Stimulated activated CD8-positive, alpha-beta memory T cell treated with anti-CD3 and anti-CD28 coated beads, Interleukin-15, amount 100 ng/mL, for 4 hours (primary cell): Measurements from ENCODE around the gene FMO2.

Experiments
- DNase-seq, 2 donors: peaks; one replicate each; pipeline ENCODE4 v3.0.0-alpha.2; 2020; ENCODE audit warnings: low read depth in 2 of 2

The FMO2 gene

DNA sequence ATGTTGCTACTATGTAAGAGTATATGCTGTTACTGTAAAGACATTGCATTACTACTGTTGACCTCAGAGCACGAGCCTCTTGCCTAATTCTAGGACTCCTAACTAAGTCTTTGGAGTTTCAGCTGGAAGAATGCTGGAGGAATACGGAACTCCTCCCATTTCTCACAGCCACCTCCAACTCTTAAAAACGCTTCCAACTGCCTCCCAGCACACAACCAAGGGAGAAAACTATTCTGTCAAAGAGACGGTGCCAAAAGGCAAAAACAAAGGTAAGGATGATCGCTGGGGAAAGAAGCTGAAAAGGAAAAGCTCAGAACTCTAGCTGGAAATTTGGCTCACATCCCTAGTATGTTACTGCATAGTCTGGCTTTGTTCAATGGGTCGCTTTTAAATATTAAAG is at the start of gene FMO2:
TSS of gene FMO2 (plus strand) at position 210 of the 400 bp plus-strand sequence. CDS start 414 bp downstream, outside the sequence.
- no peak for DNase-seq

- no peak for DNase-seq
Measured at GRCh38 chr1:171137580-171137979, 47.5 kb upstream of the FMO2 start.

DNA sequence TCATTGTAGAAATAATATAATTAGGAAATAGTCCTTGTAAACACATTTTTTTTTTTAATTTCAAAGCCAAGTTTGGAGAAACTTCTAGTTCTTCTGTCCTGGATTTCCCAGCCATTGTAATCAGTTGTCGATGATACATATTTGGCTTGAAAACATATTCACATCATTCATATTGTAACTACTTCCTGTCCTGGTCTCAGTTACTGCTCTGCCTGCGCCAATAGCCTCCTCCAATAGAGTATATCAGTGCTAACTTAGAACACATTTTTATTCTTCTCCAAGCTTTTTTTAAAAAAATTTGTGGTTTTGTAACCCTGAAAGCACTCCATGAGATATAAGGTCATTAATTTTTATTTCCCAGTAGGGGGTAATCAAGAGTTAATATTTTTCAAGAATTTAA is 46.1 kb upstream of the FMO2 start:
- no peak for DNase-seq

DNA sequence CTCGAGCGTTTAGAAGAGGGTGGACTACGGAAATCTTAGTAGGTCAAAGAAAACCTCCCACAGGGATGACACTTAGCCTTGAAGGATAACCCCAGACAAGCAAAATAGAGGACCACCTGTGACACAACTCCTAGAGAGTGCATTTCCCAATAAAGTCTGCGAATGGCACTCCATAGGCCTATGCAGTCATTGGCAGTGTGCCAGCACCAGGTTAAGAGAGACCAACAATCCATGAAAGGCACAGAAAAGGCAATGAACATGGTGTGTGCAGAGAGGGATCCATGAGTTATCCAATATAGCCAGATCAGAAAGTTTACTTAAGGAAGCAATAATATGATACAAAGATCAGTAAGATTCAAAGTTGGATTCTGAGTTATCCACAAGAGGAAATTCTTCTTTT is 45.2 kb upstream of the FMO2 start:
- DNase-seq, result no peak

DNA sequence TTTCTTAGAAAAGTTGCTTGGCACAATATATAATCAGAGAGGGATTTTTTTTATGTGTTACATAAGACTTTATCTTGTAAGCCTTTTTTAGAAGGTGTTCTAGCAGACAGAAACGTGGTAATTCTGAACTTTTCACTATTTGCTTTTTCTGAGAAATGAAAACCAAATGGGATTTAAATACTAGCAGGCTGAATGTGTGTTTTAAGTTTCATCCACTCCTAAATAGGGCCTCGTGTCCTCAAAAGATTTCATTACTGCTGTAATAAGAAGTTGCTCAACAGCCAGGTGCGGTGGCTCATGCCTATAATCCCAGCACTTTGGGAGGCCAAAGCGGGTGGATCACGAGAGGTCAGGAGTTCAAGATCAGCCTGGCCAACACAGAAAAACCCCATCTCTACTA is 44.7 kb upstream of the FMO2 start:
- no peak for DNase-seq

GRCh38 chr1:171140956-171141687 is 44.0 kb upstream of the FMO2 start:
- no peak for DNase-seq

DNA sequence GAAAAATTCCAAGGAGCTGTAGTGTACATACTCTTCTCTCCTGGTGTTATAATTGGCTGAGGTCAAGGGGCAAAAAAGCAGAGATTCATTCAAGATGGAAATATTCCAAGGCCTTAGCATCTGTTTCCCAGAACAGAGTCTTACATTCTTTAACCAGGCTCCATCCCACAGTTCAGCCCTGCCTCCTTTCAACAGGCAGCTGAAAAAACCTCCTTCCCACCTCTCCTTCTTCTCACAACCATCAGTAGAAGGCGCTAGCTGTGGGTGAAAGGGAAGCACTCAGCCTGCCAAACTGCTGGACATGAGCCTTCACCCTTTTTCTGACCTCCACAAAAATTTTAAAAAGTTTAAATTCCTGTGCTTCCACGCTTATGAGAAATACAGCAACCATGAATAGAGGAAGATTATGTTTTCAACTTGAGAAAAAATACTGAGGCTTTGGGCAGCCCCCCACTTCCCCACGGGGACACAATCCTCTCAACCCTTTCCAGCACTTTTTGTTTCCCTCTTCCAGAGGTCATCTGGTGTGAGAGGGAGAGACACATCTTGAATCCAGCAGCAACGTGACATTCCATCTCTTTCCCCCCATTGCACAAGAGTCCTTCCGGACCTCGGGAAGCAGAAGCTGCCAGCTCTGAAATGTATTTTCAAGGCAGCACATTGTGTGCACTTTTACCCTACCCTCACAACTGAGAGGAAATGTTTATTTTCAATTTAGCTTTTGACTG is 43.2 kb upstream of the FMO2 start:
- no peak for DNase-seq

- DNase-seq, result no peak
Measured at GRCh38 chr1:171142416-171143385, 42.4 kb upstream of the FMO2 start.

DNA sequence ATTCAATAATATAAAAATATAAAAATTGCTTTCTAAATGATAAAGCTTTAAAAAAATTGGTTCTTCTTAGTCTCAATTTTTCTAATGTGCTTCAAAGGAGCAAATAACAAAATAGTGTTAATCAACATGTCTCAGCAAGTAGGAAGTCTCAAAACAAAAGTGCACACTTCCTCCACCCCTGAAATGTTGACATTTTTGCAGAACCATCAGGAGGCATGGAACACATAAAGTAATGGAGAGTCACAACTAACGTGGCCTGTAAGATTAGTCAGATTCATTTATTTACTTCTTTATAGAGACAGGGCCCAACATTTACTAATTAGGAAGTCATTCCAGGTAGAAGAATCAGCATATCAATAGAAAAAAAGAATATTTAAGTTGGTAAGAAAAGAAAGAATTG is 34.9 kb upstream of the FMO2 start:
- no peak for DNase-seq

GRCh38 chr1:171152549-171152948 is 32.6 kb upstream of the FMO2 start:
- DNase-seq, result no peak

GRCh38 chr1:171155484-171155883 is 29.6 kb upstream of the FMO2 start:
- no peak for DNase-seq

DNA sequence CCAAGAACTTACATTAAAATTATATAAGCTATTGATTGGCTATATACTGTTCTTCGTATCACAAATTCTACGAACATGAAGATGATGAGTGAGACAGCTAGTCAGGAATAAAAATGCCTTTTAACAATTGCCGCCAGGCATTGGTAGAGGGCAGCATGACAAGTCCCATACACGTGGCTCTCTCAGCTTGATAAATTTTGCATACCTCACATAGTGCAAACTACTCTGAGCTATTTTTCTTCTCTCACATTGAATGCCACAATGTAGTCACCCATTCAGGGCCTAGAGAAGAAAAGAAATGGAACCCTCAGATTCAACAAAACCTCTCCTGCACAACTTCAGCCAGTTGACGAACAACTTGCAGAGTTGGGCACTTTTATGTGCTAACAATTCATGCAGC is 27.0 kb upstream of the FMO2 start:
- DNase-seq, result no peak

- DNase-seq, result no peak
Measured at GRCh38 chr1:171158551-171158950, 26.5 kb upstream of the FMO2 start.

DNA sequence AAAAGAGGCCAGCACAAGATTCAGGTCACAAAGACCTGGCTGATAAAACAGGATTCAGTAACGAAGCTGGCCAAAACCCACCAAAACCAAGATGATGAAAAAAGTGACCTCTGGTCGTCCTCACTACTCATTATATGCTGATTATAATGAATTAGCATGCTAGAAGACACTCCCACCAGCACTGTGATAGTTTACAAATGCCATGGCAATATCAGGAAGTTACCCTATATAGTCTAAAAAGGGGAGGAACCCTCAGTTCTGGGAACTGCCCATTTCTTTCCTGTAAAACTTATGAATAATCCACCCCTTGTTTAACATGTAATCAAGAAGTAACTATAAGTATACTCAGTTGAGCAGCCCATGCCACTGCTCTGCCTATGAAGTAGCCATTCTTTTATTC is 26.0 kb upstream of the FMO2 start:
- DNase-seq, result no peak

- no peak for DNase-seq
Measured at GRCh38 chr1:171160211-171160610, 24.9 kb upstream of the FMO2 start.

- no peak for DNase-seq
Measured at GRCh38 chr1:171160639-171161354, 24.3 kb upstream of the FMO2 start.

GRCh38 chr1:171161431-171161830 is 23.7 kb upstream of the FMO2 start:
- no peak for DNase-seq

- no peak for DNase-seq
Measured at GRCh38 chr1:171166361-171166760, 18.7 kb upstream of the FMO2 start.

GRCh38 chr1:171167785-171168184 is 17.3 kb upstream of the FMO2 start:
- DNase-seq, result no peak

GRCh38 chr1:171172471-171172870 is 12.6 kb upstream of the FMO2 start:
- no peak for DNase-seq

DNA sequence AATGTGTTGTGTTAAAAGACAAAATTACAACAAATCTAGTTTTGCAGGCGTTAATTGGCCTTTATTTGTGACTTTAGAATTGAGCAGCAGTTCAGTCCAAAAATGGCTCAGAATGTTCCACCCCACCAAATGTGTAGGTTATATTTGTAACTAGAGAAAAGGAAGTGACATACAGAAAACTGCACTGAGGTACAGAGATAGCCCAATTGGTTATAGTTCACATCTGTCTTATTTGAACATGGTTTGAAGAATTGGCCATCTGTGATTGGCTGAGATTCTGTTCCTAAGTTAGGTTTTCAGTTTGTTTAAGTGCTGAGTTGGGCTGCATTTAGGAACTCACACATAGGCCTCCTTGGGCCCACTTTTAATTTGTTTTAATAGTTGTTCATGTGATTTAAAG is 12.0 kb upstream of the FMO2 start:
- no peak for DNase-seq
